ENCODE data around the gene TTYH3. TPM values are rescaled to one million over a fixed set of nuclear protein-coding genes. Genes with fewer than 3 reads are reported as not detected.

The TTYH3 gene
- polyA plus RNA-seq, 1 donor (not counting 4 experiments of a cell fraction or from before 2014, with no cell fraction given) = 8.5 TPM

DNA sequence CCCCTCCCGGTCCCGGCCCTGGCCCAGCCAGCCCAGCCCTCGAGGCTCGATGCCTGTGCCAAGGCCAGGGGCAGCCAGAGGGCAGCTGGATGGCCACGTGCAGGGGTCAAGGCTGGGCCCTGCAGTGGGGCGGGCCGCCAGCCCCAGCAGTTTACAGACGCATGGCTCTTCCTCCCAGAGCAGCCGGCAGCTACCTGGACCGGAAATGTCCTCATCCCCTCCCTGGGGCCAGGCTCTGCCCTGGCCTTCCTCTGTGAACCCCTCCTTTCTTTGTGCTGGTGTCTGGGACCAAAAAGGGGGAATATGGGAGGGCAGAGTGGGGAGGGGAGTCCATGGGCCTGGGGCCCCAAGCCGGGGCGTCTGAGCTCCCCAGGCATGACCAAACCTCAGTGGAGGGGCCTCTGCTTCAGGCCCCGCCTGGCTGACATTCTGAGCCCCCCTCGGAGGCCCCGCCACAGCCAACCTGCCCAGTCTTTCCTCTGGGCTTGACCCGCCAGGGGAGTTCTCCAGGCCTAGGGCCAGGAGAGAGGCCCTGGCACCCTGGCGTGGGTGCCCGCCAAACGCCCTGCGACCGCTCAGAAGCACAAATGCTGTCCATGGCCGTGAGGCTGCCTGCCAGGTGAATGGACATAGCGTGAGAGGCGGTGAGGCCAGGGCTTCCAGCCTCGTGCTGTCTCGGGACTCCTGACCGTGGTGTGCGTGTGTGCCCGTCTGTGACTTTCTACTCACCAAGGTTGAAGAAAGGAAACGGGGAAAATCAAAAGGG lies 31.5 kb downstream of the TTYH3 start:
- TF ChIP-seq, protein P1, sequence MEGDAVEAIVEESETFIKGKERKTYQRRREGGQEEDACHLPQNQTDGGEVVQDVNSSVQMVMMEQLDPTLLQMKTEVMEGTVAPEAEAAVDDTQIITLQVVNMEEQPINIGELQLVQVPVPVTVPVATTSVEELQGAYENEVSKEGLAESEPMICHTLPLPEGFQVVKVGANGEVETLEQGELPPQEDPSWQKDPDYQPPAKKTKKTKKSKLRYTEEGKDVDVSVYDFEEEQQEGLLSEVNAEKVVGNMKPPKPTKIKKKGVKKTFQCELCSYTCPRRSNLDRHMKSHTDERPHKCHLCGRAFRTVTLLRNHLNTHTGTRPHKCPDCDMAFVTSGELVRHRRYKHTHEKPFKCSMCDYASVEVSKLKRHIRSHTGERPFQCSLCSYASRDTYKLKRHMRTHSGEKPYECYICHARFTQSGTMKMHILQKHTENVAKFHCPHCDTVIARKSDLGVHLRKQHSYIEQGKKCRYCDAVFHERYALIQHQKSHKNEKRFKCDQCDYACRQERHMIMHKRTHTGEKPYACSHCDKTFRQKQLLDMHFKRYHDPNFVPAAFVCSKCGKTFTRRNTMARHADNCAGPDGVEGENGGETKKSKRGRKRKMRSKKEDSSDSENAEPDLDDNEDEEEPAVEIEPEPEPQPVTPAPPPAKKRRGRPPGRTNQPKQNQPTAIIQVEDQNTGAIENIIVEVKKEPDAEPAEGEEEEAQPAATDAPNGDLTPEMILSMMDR (optimal IDR thresholded peaks at IDR 0.05 in 1 of 3, IDR thresholded peaks at IDR 0.05 in 1 of 3, conservative IDR thresholded peaks at IDR 0.05 in 1 of 3; ENCODE audit: extremely low read depth in 1 of 3, insufficient read depth in 2 of 3, low read length in 3 of 3) = no peak
- TF ChIP-seq EZH2 (IDR thresholded peaks at IDR 0.05; ENCODE audit: low read length) = no peak
- Histone ChIP-seq H3K9me3 (ENCODE audit: control insufficient read depth, low read depth, low read length) (no peaks in the 10 kb centered on the region), H3K36me3 (ENCODE audit: control insufficient read depth in 2 of 2, extremely low read depth in 1 of 2, insufficient read depth in 2 of 2, low read length in 2 of 2) (peaks cover 0 to 7% of the 10 kb centered on the region in 2 experiments), H2AFZ (ENCODE audit: control insufficient read depth, low read length) (no peak overlapping the region), H3K9ac (ENCODE audit: control insufficient read depth, extremely low read depth, insufficient read depth, low read length) (no peak overlapping the region), H3K27me3 (ENCODE audit: control insufficient read depth, extremely low read depth, insufficient read depth, low read length) (peaks cover 13% of the 10 kb centered on the region), H3K27ac (ENCODE audit: control insufficient read depth, insufficient read depth, low read length) (no peak overlapping the region), H3K9me1 (ENCODE audit: control insufficient read depth, extremely low read depth, insufficient read depth, low read length) (no peaks in the 10 kb centered on the region), H3K4me1 (ENCODE audit: control insufficient read depth, extremely low read depth, insufficient read depth, low read length) (peaks cover 3% of the 10 kb centered on the region), H3K79me2 (ENCODE audit: control insufficient read depth, insufficient read depth, low read length) (no peaks in the 10 kb centered on the region), H4K20me1 (ENCODE audit: control insufficient read depth, extremely low read depth, insufficient read depth, low read length) (no peaks in the 10 kb centered on the region), H3K4me2 (ENCODE audit: control insufficient read depth, extremely low read depth, insufficient read depth, low read depth, low read length) (no peak overlapping the region), H3K4me3 (ENCODE audit: control insufficient read depth in 2 of 3, extremely low read depth in 1 of 3, insufficient read depth in 2 of 3, low read depth in 1 of 3, low read length in 3 of 3) (no peak overlapping the region)
- dilution Hi-C loops (cut with MboI; ENCODE audit: extremely low pct_ligation_motif_present, low sequenced_read_pairs) = no loop called here
- DNase-seq (ENCODE audit: low read depth, low spot score) = no peak
- FAIRE-seq = no peak

DNA sequence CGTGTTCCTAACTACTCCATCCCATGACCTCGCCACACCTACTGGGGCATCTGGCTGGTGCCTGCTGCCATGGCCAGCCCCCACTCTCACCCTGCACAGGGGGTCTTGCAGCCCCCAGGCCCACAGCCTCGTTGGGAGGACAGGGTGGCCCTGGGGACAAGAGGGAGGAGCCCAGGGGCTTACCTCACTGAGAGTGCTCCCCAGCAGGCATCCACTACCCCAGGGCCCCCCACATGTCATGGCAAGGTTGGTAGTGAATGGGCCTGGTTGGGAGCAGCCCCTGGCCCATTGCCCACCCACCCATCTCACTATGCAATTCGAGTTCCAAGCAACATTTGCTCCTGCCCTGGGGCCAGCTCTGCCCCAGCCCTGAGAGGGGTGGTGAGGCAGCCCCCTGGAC lies 32.2 kb downstream of the TTYH3 start:
- no peak overlapping the region for H3K9ac ChIP-seq (ENCODE audit: control insufficient read depth, extremely low read depth, insufficient read depth, low read length)
- H4K20me1 ChIP-seq (ENCODE audit: control insufficient read depth, extremely low read depth, insufficient read depth, low read length) = no peaks in the 10 kb centered on the region
- H3K27ac ChIP-seq (ENCODE audit: control insufficient read depth, insufficient read depth, low read length) = no peak overlapping the region
- DNase-seq (ENCODE audit: low read depth, low spot score) (no peak), FAIRE-seq (no peak)
- H3K9me1 ChIP-seq (ENCODE audit: control insufficient read depth, extremely low read depth, insufficient read depth, low read length) = no peaks in the 10 kb centered on the region
- dilution Hi-C loops (cut with MboI; ENCODE audit: extremely low pct_ligation_motif_present, low sequenced_read_pairs) = no loop called here
- H3K27me3 ChIP-seq (ENCODE audit: control insufficient read depth, extremely low read depth, insufficient read depth, low read length) = peaks cover 13% of the 10 kb centered on the region
- no peak overlapping the region for H2AFZ ChIP-seq (ENCODE audit: control insufficient read depth, low read length)
- H3K4me3 ChIP-seq (ENCODE audit: control insufficient read depth in 2 of 3, extremely low read depth in 1 of 3, insufficient read depth in 2 of 3, low read depth in 1 of 3, low read length in 3 of 3) = no peak overlapping the region
- peaks cover 0 to 6% of the 10 kb centered on the region in 2 experiments for H3K36me3 ChIP-seq (ENCODE audit: control insufficient read depth in 2 of 2, extremely low read depth in 1 of 2, insufficient read depth in 2 of 2, low read length in 2 of 2)
- H3K79me2 ChIP-seq (ENCODE audit: control insufficient read depth, insufficient read depth, low read length) = no peaks in the 10 kb centered on the region
- H3K9me3 ChIP-seq (ENCODE audit: control insufficient read depth, low read depth, low read length) = no peaks in the 10 kb centered on the region
- TF ChIP-seq, protein P1 (optimal IDR thresholded peaks at IDR 0.05 in 1 of 3, IDR thresholded peaks at IDR 0.05 in 1 of 3, conservative IDR thresholded peaks at IDR 0.05 in 1 of 3; ENCODE audit: extremely low read depth in 1 of 3, insufficient read depth in 2 of 3, low read length in 3 of 3) = no peak
- no peak for TF ChIP-seq EZH2 (IDR thresholded peaks at IDR 0.05; ENCODE audit: low read length)
- no peak overlapping the region for H3K4me2 ChIP-seq (ENCODE audit: control insufficient read depth, extremely low read depth, insufficient read depth, low read depth, low read length)
- H3K4me1 ChIP-seq (ENCODE audit: control insufficient read depth, extremely low read depth, insufficient read depth, low read length) = peaks cover 3% of the 10 kb centered on the region
